Liver (tissue), 9 donors: ENCODE results near the gene UGGT2. TPM values are rescaled to one million over a fixed set of nuclear protein-coding genes. Genes with fewer than 3 reads are reported as not detected.

Experiments
- DNase-seq: peaks from one replicate; pipeline ENCODE4 v3.0.0-alpha.2; 2017; ENCODE audit warnings: low spot score
- H3K27ac ChIP-seq, 2 donors: one replicate each; pipeline ENCODE4 v1.7.0; 2013; ENCODE audit warnings: inconsistent platforms in 2 of 2, low read length in 2 of 2, control low read depth in 1 of 2, low read depth in 1 of 2, mild to moderate bottlenecking in 1 of 2
- H3K27me3 ChIP-seq, 4 donors: one replicate each; pipeline versions ENCODE4 v1.6.1 to v1.7.0; 2013; ENCODE audit warnings: low read length in 3 of 4, inconsistent platforms in 1 of 4, mild to moderate bottlenecking in 1 of 4, moderate library complexity in 1 of 4; ENCODE audit not compliant: control insufficient read depth in 4 of 4, insufficient read depth in 4 of 4
- H3K36me3 ChIP-seq, 4 donors: one replicate each; pipeline versions ENCODE4 v1.6.1 to v1.7.0; 2013; ENCODE audit warnings: low read length in 3 of 4, mild to moderate bottlenecking in 3 of 4, low read depth in 1 of 4, moderate library complexity in 1 of 4; ENCODE audit not compliant: control insufficient read depth in 4 of 4, insufficient read depth in 3 of 4
- H3K4me1 ChIP-seq, 4 donors: one replicate each; pipeline versions ENCODE4 v1.6.1 to v1.7.0; 2013; ENCODE audit warnings: low read length in 3 of 4, mild to moderate bottlenecking in 3 of 4, moderate library complexity in 1 of 4; ENCODE audit not compliant: control insufficient read depth in 4 of 4, insufficient read depth in 4 of 4
- H3K4me3 ChIP-seq, 3 donors: one replicate each; pipeline versions ENCODE4 v1.6.1 to v1.7.0; 2013; ENCODE audit warnings: low read length in 3 of 3, control low read depth in 1 of 3, low read depth in 1 of 3, mild to moderate bottlenecking in 1 of 3
- H3K9ac ChIP-seq, 2 donors: one replicate each; pipeline ENCODE4 v1.7.0; 2013; ENCODE audit warnings: low read length in 2 of 2, mild to moderate bottlenecking in 2 of 2, moderate library complexity in 2 of 2, control low read depth in 1 of 2, low read depth in 1 of 2
- H3K9me3 ChIP-seq, 4 donors: one replicate each; pipeline versions ENCODE4 v1.6.1 to v1.7.0; 2013; ENCODE audit warnings: low read length in 3 of 4; ENCODE audit not compliant: control insufficient read depth in 4 of 4
- CTCF ChIP-seq: fragments of 150-350 bp; IDR thresholded peaks from 2 replicates; pipeline ENCODE4 v1.5.1; 2017; ENCODE audit warnings: improper control_type of control experiment, low read depth, low read length; ENCODE audit not compliant: missing input control
- FOXA1 ChIP-seq: IDR thresholded peaks from 2 replicates; pipeline ENCODE4 v1.6.1; 2016; ENCODE audit warnings: antibody characterized with exemption
- FOXA2 ChIP-seq: IDR thresholded peaks from 2 replicates; pipeline ENCODE4 v1.6.1; 2016; ENCODE audit warnings: antibody characterized with exemption
- GABPA ChIP-seq, 2 donors: IDR thresholded peaks in 1 of 2; conservative IDR thresholded peaks in 1 of 2; 2 replicates each; pipeline ENCODE4 v1.6.1; 2016; ENCODE audit warnings: antibody characterized with exemption in 2 of 2, mild to moderate bottlenecking in 1 of 2, moderate library complexity in 1 of 2
- HNF4A ChIP-seq, 2 donors: conservative IDR thresholded peaks; 2 replicates each; pipeline ENCODE4 v1.6.1; 2016; ENCODE audit warnings: antibody characterized with exemption in 2 of 2, mild to moderate bottlenecking in 2 of 2
- HNF4G ChIP-seq: IDR thresholded peaks from 2 replicates; pipeline ENCODE4 v1.6.1; 2016; ENCODE audit warnings: antibody characterized with exemption
- JUND ChIP-seq, 2 donors: IDR thresholded peaks; 2 replicates each; pipeline ENCODE4 v1.6.1; 2016; ENCODE audit warnings: antibody characterized with exemption in 2 of 2
- NR2F2 ChIP-seq: IDR thresholded peaks from 2 replicates; pipeline ENCODE4 v1.6.1; 2016; ENCODE audit warnings: antibody characterized with exemption
- RAD21 ChIP-seq, 2 donors: IDR thresholded peaks; 2 replicates each; pipeline ENCODE4 v1.6.1; 2016; ENCODE audit warnings: antibody characterized with exemption in 2 of 2, mild to moderate bottlenecking in 2 of 2
- REST ChIP-seq: IDR thresholded peaks from 2 replicates; pipeline ENCODE4 v1.6.1; 2016; ENCODE audit warnings: antibody characterized with exemption, mild to moderate bottlenecking
- RXRA ChIP-seq, 2 donors: IDR thresholded peaks; 2 replicates each; pipeline ENCODE4 v1.6.1; 2017 to 2018; ENCODE audit warnings: antibody characterized with exemption in 2 of 2, mild to moderate bottlenecking in 1 of 2
- SP1 ChIP-seq: IDR thresholded peaks from 2 replicates; pipeline ENCODE4 v1.6.1; 2018; ENCODE audit warnings: antibody characterized with exemption, mild to moderate bottlenecking
- TAF1 ChIP-seq: conservative IDR thresholded peaks from 2 replicates; pipeline ENCODE4 v1.6.1; 2016; ENCODE audit warnings: antibody characterized with exemption, mild to moderate bottlenecking
- YY1 ChIP-seq: IDR thresholded peaks from 2 replicates; pipeline ENCODE4 v1.6.1; 2016; ENCODE audit warnings: antibody characterized with exemption, mild to moderate bottlenecking
- ZBTB33 ChIP-seq: IDR thresholded peaks from 2 replicates; pipeline ENCODE4 v1.6.1; 2016; ENCODE audit warnings: antibody characterized with exemption
- WGBS: extraction: QIAGEN DNeasy Blood & Tissue Kit; methylation state at CpG from one replicate; pipeline ENCODE4 v1.1.7; 2013; 5-methylcytosine and 5-hydroxymethylcytosine counted together
- polyA plus RNA-seq, 2 donors: library from polyadenylated mRNA; stranded (reverse) in 1 of 2; unstranded in 1 of 2; fragments of 200-250 nt in 1 of 2; fragments of >200 nt in 1 of 2; fragmentation: Nextera tagmentation in 1 of 2; extraction: Ambion mirVana in 1 of 2; gene quantifications; one replicate each; pipeline versions ENCODE4 v1.2.1 to v1.2.3, GENCODE V29; 2013 to 2015
- total RNA-seq, 2 donors: library from RNA; depleted of rRNA; stranded (reverse); fragments of >200 nt; gene quantifications; one replicate each; pipeline ENCODE4 v1.2.3, GENCODE V29; 2014
- donor health status: healthy.
- donor health status: healthy.
- donor health status: healthy.
- donor health status: healthy.
- donor health status: healthy.

UGGT2 gene
- total and polyA plus RNA-seq, 4 donors, result 5.6 to 23.0 (median 13.2) TPM

GRCh38 chr13:95898256-95898655 lies 154.9 kb downstream of the UGGT2 start:
- Histone ChIP-seq H3K36me3 (peaks cover 0 to 4% (median under 1%) of the 10 kb centered on the region in 4 donors), H3K27ac (no peak overlapping the region), H3K9ac (no peak overlapping the region), H3K27me3 (no peaks in the 10 kb centered on the region), H3K9me3 (no peaks in the 10 kb centered on the region), H3K4me3 (no peak overlapping the region), H3K4me1 (no peaks in the 10 kb centered on the region)
- no peak for TF ChIP-seq GABPA (IDR thresholded peaks at IDR 0.05 in 1 of 2, conservative IDR thresholded peaks at IDR 0.05 in 1 of 2)
- no peak for TF ChIP-seq JUND (IDR thresholded peaks at IDR 0.05)
- TF ChIP-seq TAF1, result no peak
- no peak for TF ChIP-seq RAD21 (IDR thresholded peaks at IDR 0.05)
- TF ChIP-seq SP1, result no peak
- no peak for TF ChIP-seq CTCF
- TF ChIP-seq HNF4G, result no peak
- no peak for TF ChIP-seq FOXA1
- TF ChIP-seq FOXA2, result no peak
- TF ChIP-seq HNF4A (conservative IDR thresholded peaks at IDR 0.05), result no peak
- no peak for TF ChIP-seq YY1
- TF ChIP-seq NR2F2, result no peak
- no peak for TF ChIP-seq ZBTB33
- TF ChIP-seq RXRA (IDR thresholded peaks at IDR 0.05), result no peak
- no peak for TF ChIP-seq REST
- DNase-seq, result no peak
- WGBS, result 94% methylated on average over 1 of the region's 1 CpG

- TF ChIP-seq CTCF, result no peak
- Histone ChIP-seq H3K27ac (no peak overlapping the region), H3K9ac (no peak overlapping the region), H3K4me1 (no peaks in the 10 kb centered on the region), H3K27me3 (no peaks in the 10 kb centered on the region), H3K36me3 (peaks cover 0 to 4% (median under 1%) of the 10 kb centered on the region in 4 donors), H3K9me3 (no peaks in the 10 kb centered on the region), H3K4me3 (no peak overlapping the region)
- DNase-seq, result no peak
- 91% methylated on average over 3 of the region's 3 CpGs for WGBS
Measured at GRCh38 chr13:95896301-95896700, 156.9 kb downstream of the UGGT2 start.
